HL-60 (cell line): ENCODE measurements around the gene TRAF1.
"Not testable (repeated sequence)": the region's sequence is repeated elsewhere in the genome, so short reads cannot be mapped to it uniquely, and the experiment has no call there.

Experiments used
- DNase-seq, 2 experiments: peaks; one replicate each; pipeline ENCODE4 v3.0.0-alpha.2; 2010 to 2020; ENCODE audit warnings: low read depth in 1 of 2, low spot score in 1 of 2
- H3K27ac ChIP-seq: fragments of 250-450 bp; sonication (Bioruptor Pico); replicated peaks from 2 replicates; pipeline ENCODE4 v1.5.1; 2020; ENCODE audit warnings: mild to moderate bottlenecking, moderate library complexity
- H3K27me3 ChIP-seq: fragments of 250-450 bp; sonication (Bioruptor Pico); 2 replicates; pipeline ENCODE4 v1.5.1; 2021; ENCODE audit warnings: mild to moderate bottlenecking, moderate library complexity; ENCODE audit not compliant: insufficient read depth, poor library complexity, severe bottlenecking
- H3K4me3 ChIP-seq: replicated peaks from 2 replicates; pipeline ENCODE4 v1.5.1; 2011; ENCODE audit warnings: mild to moderate bottlenecking, control low read depth, low read length; ENCODE audit not compliant: insufficient read depth
- GABPA ChIP-seq: IDR thresholded peaks from 2 replicates; pipeline ENCODE4 v1.6.1; 2012; ENCODE audit warnings: low read depth
- POLR2AphosphoS5 ChIP-seq: IDR thresholded peaks from 2 replicates; pipeline ENCODE4 v1.6.1; 2012; ENCODE audit warnings: low read depth
- SPI1 ChIP-seq: IDR thresholded peaks from 2 replicates; pipeline ENCODE4 v1.6.1; 2012; ENCODE audit warnings: low read depth, mild to moderate bottlenecking, borderline replicate concordance
- TF ChIP-seq, protein P1 (sequence below): IDR thresholded peaks from 2 replicates; pipeline ENCODE4 v1.6.1; 2012; ENCODE audit warnings: low read depth; ENCODE audit not compliant: insufficient replicate concordance
- TF ChIP-seq, protein P2 (sequence below): IDR thresholded peaks from one replicate; pipeline ENCODE4 v1.5.1; 2011; ENCODE audit warnings: low read length, control low read depth, inconsistent platforms; ENCODE audit not compliant: insufficient read depth

Gene TRAF1

DNA sequence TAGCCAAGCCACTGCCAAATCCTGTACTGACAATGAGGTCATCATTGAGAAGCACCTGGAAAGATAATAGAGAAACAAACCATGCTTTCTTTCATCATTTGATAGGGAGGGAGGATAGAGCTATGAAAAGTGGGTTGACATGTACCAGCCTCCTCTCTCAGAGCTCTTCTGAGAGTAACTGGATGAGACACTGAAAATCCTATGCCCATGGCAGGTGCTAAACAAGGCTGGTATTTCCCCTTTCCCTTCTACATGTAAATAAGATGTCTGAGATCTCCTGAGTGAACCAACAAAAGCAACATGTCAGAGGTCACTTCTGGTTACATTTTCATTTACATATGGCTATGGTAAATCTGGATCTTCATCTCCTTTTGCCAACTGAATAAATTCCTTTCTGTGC, 45.3 kb upstream of the TRAF1 start:
- DNase-seq, result no peak
- TF ChIP-seq SPI1, result no peak
- no peak for TF ChIP-seq GABPA
- TF ChIP-seq, protein P1, sequence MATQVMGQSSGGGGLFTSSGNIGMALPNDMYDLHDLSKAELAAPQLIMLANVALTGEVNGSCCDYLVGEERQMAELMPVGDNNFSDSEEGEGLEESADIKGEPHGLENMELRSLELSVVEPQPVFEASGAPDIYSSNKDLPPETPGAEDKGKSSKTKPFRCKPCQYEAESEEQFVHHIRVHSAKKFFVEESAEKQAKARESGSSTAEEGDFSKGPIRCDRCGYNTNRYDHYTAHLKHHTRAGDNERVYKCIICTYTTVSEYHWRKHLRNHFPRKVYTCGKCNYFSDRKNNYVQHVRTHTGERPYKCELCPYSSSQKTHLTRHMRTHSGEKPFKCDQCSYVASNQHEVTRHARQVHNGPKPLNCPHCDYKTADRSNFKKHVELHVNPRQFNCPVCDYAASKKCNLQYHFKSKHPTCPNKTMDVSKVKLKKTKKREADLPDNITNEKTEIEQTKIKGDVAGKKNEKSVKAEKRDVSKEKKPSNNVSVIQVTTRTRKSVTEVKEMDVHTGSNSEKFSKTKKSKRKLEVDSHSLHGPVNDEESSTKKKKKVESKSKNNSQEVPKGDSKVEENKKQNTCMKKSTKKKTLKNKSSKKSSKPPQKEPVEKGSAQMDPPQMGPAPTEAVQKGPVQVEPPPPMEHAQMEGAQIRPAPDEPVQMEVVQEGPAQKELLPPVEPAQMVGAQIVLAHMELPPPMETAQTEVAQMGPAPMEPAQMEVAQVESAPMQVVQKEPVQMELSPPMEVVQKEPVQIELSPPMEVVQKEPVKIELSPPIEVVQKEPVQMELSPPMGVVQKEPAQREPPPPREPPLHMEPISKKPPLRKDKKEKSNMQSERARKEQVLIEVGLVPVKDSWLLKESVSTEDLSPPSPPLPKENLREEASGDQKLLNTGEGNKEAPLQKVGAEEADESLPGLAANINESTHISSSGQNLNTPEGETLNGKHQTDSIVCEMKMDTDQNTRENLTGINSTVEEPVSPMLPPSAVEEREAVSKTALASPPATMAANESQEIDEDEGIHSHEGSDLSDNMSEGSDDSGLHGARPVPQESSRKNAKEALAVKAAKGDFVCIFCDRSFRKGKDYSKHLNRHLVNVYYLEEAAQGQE, result no peak
- TF ChIP-seq, protein P2, sequence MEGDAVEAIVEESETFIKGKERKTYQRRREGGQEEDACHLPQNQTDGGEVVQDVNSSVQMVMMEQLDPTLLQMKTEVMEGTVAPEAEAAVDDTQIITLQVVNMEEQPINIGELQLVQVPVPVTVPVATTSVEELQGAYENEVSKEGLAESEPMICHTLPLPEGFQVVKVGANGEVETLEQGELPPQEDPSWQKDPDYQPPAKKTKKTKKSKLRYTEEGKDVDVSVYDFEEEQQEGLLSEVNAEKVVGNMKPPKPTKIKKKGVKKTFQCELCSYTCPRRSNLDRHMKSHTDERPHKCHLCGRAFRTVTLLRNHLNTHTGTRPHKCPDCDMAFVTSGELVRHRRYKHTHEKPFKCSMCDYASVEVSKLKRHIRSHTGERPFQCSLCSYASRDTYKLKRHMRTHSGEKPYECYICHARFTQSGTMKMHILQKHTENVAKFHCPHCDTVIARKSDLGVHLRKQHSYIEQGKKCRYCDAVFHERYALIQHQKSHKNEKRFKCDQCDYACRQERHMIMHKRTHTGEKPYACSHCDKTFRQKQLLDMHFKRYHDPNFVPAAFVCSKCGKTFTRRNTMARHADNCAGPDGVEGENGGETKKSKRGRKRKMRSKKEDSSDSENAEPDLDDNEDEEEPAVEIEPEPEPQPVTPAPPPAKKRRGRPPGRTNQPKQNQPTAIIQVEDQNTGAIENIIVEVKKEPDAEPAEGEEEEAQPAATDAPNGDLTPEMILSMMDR, result no peak
- TF ChIP-seq POLR2AphosphoS5, result no peak
- H3K4me3 ChIP-seq, result no peak overlapping the region
- no peak overlapping the region for H3K27ac ChIP-seq
- H3K27me3 ChIP-seq, result no peaks in the 10 kb centered on the region

DNA sequence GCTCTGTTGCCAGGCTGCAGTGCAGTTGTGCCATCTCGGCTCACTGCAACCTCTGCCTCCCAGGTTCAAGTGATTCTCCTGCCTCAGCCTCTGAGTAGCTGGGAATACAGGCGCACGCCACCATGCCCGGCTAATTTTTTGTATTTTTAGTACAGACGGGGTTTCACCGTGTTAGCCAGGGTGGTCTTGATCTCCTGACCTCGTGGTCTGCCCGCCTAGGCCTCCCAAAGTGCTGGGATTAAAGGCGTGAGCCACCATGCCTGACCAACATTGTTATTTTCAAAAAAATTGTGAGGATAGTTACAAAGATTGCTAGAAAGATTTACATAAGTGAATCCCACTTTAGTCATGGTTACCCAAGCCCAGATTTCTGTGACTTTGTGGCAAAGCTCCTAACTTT, 44.9 kb upstream of the TRAF1 start:
- not testable (repeated sequence) for H3K27me3 ChIP-seq, H3K27ac ChIP-seq, DNase-seq, H3K4me3 ChIP-seq

DNA sequence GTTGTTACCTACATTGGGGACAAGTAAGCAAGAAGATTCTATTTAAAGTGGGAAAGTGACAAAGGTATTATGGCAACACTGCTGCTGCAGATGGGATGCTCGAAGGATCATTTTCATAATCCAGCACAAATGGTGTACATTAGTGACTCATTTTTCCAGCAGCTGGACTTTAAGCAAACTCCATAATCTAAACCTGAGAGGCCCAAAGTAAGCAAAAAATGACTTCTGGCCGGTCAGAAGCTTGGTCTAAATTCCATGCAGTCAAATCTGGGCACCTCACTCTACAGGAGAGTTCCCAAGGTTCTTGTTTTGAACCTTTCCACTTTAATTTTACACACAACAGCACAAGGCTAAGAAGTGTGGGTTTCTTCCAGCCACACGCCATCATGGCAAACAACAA, 43.6 kb upstream of the TRAF1 start:
- H3K4me3 ChIP-seq, result no peak overlapping the region
- no peaks in the 10 kb centered on the region for H3K27me3 ChIP-seq
- no peak for DNase-seq
- TF ChIP-seq GABPA, result no peak
- no peak for TF ChIP-seq SPI1
- no peak for TF ChIP-seq POLR2AphosphoS5
- TF ChIP-seq, protein P2, result no peak
- TF ChIP-seq, protein P1, result no peak
- no peak overlapping the region for H3K27ac ChIP-seq

DNA sequence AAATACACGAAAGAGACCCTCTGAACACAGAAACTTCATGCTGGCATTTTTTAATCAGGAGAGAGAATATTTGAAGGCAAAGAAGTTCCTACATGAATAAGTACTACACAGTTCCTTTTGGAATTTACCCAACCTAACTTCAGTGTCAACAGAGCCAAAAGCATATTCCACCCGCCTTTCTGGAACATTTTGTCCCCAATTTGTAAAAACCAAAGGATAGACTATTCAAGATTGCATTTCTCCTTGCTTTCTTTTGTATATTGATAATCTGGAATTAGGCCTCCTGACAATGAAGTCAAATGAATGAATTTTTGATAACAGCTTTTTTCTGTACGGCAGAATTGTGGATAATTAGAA, 39.4 kb upstream of the TRAF1 start:
- H3K27me3 ChIP-seq, result no peaks in the 10 kb centered on the region
- TF ChIP-seq, protein P2, result no peak
- no peak for TF ChIP-seq SPI1
- TF ChIP-seq POLR2AphosphoS5, result no peak
- TF ChIP-seq, protein P1, result no peak
- no peak for TF ChIP-seq GABPA
- H3K27ac ChIP-seq, result no peak overlapping the region
- DNase-seq, result no peak
- no peak overlapping the region for H3K4me3 ChIP-seq
